ENCODE measurements around the gene FOXN1. TPM values are rescaled to one million over a fixed set of nuclear protein-coding genes. Genes with fewer than 3 reads are reported as not detected.
A peak's percentile ranks its signal among the peaks of the same experiment; 100 is the strongest.
"Not testable (repeated sequence)": the region's sequence is repeated elsewhere in the genome, so short reads cannot be mapped to it uniquely, and the experiment has no call there.

Gene FOXN1, protein sequence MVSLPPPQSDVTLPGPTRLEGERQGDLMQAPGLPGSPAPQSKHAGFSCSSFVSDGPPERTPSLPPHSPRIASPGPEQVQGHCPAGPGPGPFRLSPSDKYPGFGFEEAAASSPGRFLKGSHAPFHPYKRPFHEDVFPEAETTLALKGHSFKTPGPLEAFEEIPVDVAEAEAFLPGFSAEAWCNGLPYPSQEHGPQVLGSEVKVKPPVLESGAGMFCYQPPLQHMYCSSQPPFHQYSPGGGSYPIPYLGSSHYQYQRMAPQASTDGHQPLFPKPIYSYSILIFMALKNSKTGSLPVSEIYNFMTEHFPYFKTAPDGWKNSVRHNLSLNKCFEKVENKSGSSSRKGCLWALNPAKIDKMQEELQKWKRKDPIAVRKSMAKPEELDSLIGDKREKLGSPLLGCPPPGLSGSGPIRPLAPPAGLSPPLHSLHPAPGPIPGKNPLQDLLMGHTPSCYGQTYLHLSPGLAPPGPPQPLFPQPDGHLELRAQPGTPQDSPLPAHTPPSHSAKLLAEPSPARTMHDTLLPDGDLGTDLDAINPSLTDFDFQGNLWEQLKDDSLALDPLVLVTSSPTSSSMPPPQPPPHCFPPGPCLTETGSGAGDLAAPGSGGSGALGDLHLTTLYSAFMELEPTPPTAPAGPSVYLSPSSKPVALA
- not detected in 2 replicates for total RNA-seq

DNA sequence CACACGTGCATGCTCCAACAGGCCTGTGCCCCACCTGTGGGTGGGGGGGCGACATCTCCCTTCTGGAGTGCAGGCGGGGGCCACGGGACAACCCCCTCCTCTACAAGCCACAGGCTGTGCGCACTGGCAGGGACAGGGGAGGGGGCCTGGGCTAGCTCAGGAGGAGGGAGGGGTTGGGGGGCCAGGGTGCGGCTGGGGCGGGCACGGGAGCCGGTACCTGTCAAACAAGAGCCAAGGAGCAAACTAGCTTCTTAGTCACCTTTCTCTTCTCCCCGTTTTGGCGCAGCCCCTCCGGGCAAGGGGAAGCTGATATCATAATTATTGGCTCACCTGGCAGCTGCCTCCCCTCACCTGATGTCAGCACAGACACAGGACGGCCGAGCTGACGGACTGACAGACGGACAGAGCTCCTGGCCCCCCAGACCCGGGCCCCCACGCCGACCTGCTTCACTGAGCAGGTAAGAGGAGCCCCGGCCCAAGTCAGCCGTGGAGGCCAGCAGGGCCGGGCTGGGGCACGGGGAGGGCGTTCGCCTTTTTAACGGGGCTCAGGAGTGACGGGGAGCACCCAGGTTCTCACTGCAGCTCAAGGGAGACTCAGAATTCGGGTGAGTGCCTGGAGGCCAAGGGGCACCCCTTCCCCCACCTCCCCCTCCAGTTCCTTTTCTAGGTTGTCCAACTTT lies at the start of gene FOXN1:
FOXN1 (plus strand) TSS at position 363 of the 680 bp plus-strand sequence. CDS start 17,622 bp downstream, outside the sequence.
- no peaks in the 10 kb centered on the region for H3K79me2 ChIP-seq (ENCODE audit: insufficient read depth, low read length)
- DNase-seq (ENCODE audit: insufficient read length, low spot score, missing footprints) = peak; percentile 76
- H3K4me1 ChIP-seq (ENCODE audit: insufficient read depth, low read length) = no peaks in the 10 kb centered on the region
- TF ChIP-seq, protein P1, sequence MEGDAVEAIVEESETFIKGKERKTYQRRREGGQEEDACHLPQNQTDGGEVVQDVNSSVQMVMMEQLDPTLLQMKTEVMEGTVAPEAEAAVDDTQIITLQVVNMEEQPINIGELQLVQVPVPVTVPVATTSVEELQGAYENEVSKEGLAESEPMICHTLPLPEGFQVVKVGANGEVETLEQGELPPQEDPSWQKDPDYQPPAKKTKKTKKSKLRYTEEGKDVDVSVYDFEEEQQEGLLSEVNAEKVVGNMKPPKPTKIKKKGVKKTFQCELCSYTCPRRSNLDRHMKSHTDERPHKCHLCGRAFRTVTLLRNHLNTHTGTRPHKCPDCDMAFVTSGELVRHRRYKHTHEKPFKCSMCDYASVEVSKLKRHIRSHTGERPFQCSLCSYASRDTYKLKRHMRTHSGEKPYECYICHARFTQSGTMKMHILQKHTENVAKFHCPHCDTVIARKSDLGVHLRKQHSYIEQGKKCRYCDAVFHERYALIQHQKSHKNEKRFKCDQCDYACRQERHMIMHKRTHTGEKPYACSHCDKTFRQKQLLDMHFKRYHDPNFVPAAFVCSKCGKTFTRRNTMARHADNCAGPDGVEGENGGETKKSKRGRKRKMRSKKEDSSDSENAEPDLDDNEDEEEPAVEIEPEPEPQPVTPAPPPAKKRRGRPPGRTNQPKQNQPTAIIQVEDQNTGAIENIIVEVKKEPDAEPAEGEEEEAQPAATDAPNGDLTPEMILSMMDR (IDR thresholded peaks at IDR 0.05; ENCODE audit: extremely low read depth, low read depth, low read length) = no peak
- no peaks in the 10 kb centered on the region for H3K36me3 ChIP-seq (ENCODE audit: insufficient read depth, low read length)
- no peaks in the 10 kb centered on the region for H4K20me1 ChIP-seq (ENCODE audit: insufficient read depth, low read length)
- H3K27ac ChIP-seq (ENCODE audit: low read depth, low read length) = no peak within 1 kb of the TSS
- peaks cover 67% of the 10 kb centered on the region for H3K27me3 ChIP-seq (ENCODE audit: insufficient read depth, low read length)
- H3K4me2 ChIP-seq (ENCODE audit: insufficient read depth, low read length) = no peak within 1 kb of the TSS
- H3K9me3 ChIP-seq (ENCODE audit: low read depth, low read length) = no peaks in the 10 kb centered on the region
- H2AFZ ChIP-seq (ENCODE audit: low read length) = no peak within 1 kb of the TSS
- no peak within 1 kb of the TSS for H3K4me3 ChIP-seq (ENCODE audit: insufficient read depth, low read length)

DNA sequence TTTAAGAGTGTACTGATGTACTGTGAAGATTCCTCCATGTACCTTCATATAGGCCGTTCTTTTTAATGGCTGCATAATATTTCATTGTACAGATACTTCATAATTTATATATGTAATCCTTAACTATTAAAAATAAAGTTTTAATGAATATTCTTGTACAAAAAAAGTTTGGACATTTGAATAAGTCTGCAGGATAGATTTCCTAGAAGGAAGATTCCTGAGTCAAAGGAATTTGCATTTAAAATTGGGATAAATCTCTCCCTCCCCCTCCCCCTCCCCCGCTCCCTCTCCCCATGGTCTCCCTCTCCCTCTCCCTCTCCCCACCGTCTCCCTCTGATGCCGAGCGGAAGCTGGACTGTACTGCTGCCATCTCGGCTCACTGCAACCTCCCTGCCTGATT lies 48.3 kb upstream of the FOXN1 start:
- Histone ChIP-seq H3K4me3 (ENCODE audit: insufficient read depth, low read length) (no peak overlapping the region), H4K20me1 (ENCODE audit: insufficient read depth, low read length) (no peaks in the 10 kb centered on the region), H3K27me3 (ENCODE audit: insufficient read depth, low read length) (no peaks in the 10 kb centered on the region), H3K79me2 (ENCODE audit: insufficient read depth, low read length) (no peaks in the 10 kb centered on the region), H3K27ac (ENCODE audit: low read depth, low read length) (no peak overlapping the region), H2AFZ (ENCODE audit: low read length) (no peak overlapping the region), H3K36me3 (ENCODE audit: insufficient read depth, low read length) (no peaks in the 10 kb centered on the region), H3K4me1 (ENCODE audit: insufficient read depth, low read length) (no peaks in the 10 kb centered on the region), H3K9me3 (ENCODE audit: low read depth, low read length) (no peaks in the 10 kb centered on the region), H3K4me2 (ENCODE audit: insufficient read depth, low read length) (no peak overlapping the region)
- no peak for DNase-seq (ENCODE audit: insufficient read length, low spot score, missing footprints)
- TF ChIP-seq, protein P1 (IDR thresholded peaks at IDR 0.05; ENCODE audit: extremely low read depth, low read depth, low read length) = no peak

DNA sequence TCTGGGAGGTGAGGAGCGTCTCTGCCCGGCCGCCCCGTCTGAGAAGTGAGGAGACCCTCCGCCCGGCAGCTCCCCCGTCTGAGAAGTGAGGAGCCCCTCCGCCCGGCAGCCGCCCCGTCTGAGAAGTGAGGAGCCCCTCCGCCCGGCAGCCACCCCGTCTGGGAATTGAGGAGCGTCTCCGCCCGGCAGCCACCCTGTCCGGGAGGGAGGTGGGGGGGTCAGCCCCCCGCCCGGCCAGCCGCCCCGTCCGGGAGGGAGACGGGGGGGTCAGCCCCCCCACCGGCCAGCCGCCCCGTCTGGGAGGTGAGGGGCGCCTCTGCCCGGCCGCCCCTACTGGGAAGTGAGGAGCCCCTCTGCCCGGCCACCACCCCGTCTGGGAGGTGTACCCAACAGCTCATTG lies 47.3 kb upstream of the FOXN1 start:
- not testable (repeated sequence) for H3K9me3 ChIP-seq (ENCODE audit: low read depth, low read length); H3K4me2 ChIP-seq (ENCODE audit: insufficient read depth, low read length); H3K36me3 ChIP-seq (ENCODE audit: insufficient read depth, low read length); H3K27me3 ChIP-seq (ENCODE audit: insufficient read depth, low read length); H2AFZ ChIP-seq (ENCODE audit: low read length); H3K79me2 ChIP-seq (ENCODE audit: insufficient read depth, low read length); H3K4me1 ChIP-seq (ENCODE audit: insufficient read depth, low read length); H4K20me1 ChIP-seq (ENCODE audit: insufficient read depth, low read length); H3K27ac ChIP-seq (ENCODE audit: low read depth, low read length); H3K4me3 ChIP-seq (ENCODE audit: insufficient read depth, low read length); DNase-seq (ENCODE audit: insufficient read length, low spot score, missing footprints)

DNA sequence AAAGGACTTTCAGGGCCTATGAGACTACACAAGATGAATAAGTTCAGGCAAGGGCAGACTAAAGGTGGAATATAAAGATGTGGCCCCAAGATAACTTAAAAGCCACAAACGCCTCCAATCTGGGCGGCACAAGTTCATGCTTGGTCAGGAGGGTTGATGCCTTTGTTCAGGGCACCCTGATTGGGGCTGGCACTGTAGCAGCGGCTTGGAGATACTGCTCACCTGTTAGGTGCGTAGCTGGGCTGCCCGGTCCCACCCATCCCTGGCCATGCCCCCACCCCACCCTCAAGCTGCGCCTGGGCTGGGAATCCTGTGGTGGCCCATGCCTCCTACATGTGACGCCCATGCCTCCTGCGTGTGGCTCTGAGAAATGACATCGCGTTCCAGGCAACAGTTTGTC lies 45.2 kb upstream of the FOXN1 start:
- DNase-seq (ENCODE audit: insufficient read length, low spot score, missing footprints) = peak; percentile 49
- TF ChIP-seq, protein P1 (IDR thresholded peaks at IDR 0.05; ENCODE audit: extremely low read depth, low read depth, low read length) = no peak
- no peaks in the 10 kb centered on the region for H3K9me3 ChIP-seq (ENCODE audit: low read depth, low read length)
- peaks cover 2% of the 10 kb centered on the region for H3K4me1 ChIP-seq (ENCODE audit: insufficient read depth, low read length)
- no peaks in the 10 kb centered on the region for H3K79me2 ChIP-seq (ENCODE audit: insufficient read depth, low read length)
- H2AFZ ChIP-seq (ENCODE audit: low read length) = no peak overlapping the region
- H3K36me3 ChIP-seq (ENCODE audit: insufficient read depth, low read length) = no peaks in the 10 kb centered on the region
- H3K27ac ChIP-seq (ENCODE audit: low read depth, low read length) = no peak overlapping the region
- H3K27me3 ChIP-seq (ENCODE audit: insufficient read depth, low read length) = peaks cover 22% of the 10 kb centered on the region
- no peak overlapping the region for H3K4me2 ChIP-seq (ENCODE audit: insufficient read depth, low read length)
- no peaks in the 10 kb centered on the region for H4K20me1 ChIP-seq (ENCODE audit: insufficient read depth, low read length)
- no peak overlapping the region for H3K4me3 ChIP-seq (ENCODE audit: insufficient read depth, low read length)
